Measurements from ENCODE around the gene COA3. TPM values are rescaled to one million over a fixed set of nuclear protein-coding genes. Genes with fewer than 3 reads are reported as not detected.

The COA3 gene
- total RNA-seq, 1 donor from 2014 or later = 51.2 TPM

GRCh38 chr17:42841975-42842685 is 43.6 kb upstream of the COA3 start:
- Mint-ChIP-seq H3K36me3 (ENCODE audit: unreplicated experiment) (peaks cover 42% of the 10 kb centered on the region), H3K4me3 (ENCODE audit: unreplicated experiment) (no peak overlapping the region), H3K4me1 (ENCODE audit: unreplicated experiment) (no peaks in the 10 kb centered on the region), H3K27ac (ENCODE audit: unreplicated experiment) (no peak overlapping the region), H3K9me3 (ENCODE audit: unreplicated experiment) (no peaks in the 10 kb centered on the region), H3K27me3 (ENCODE audit: unreplicated experiment) (no peaks in the 10 kb centered on the region)
- TF ChIP-seq CTCF (IDR thresholded peaks at IDR 0.05) = no peak
- no peak for DNase-seq (ENCODE audit: extremely low spot score, unreplicated experiment)

- Mint-ChIP-seq H3K27ac (ENCODE audit: unreplicated experiment) (no peak overlapping the region), H3K4me1 (ENCODE audit: unreplicated experiment) (peaks cover 20% of the 10 kb centered on the region), H3K4me3 (ENCODE audit: unreplicated experiment) (no peak overlapping the region), H3K36me3 (ENCODE audit: unreplicated experiment) (peaks cover 21% of the 10 kb centered on the region), H3K9me3 (ENCODE audit: unreplicated experiment) (no peaks in the 10 kb centered on the region), H3K27me3 (ENCODE audit: unreplicated experiment) (no peaks in the 10 kb centered on the region)
- no peak for TF ChIP-seq CTCF (IDR thresholded peaks at IDR 0.05)
- DNase-seq (ENCODE audit: extremely low spot score, unreplicated experiment) = no peak
Observed at GRCh38 chr17:42835732-42836131, 37.2 kb upstream of the COA3 start.

- Mint-ChIP-seq H3K4me3 (ENCODE audit: unreplicated experiment) (peak overlapping the region; percentile 93), H3K4me1 (ENCODE audit: unreplicated experiment) (peaks cover 20% of the 10 kb centered on the region), H3K27ac (ENCODE audit: unreplicated experiment) (peak overlapping the region; percentile 97), H3K9me3 (ENCODE audit: unreplicated experiment) (no peaks in the 10 kb centered on the region), H3K27me3 (ENCODE audit: unreplicated experiment) (peaks cover 5% of the 10 kb centered on the region), H3K36me3 (ENCODE audit: unreplicated experiment) (peaks cover 14% of the 10 kb centered on the region)
- no peak for TF ChIP-seq CTCF (IDR thresholded peaks at IDR 0.05)
- no peak for DNase-seq (ENCODE audit: extremely low spot score, unreplicated experiment)
Observed at GRCh38 chr17:42833767-42834422, 35.4 kb upstream of the COA3 start.

- Mint-ChIP-seq H3K27ac (ENCODE audit: unreplicated experiment) (peak within 1 kb of the TSS; percentile 97), H3K4me1 (ENCODE audit: unreplicated experiment) (peaks cover 20% of the 10 kb centered on the region), H3K4me3 (ENCODE audit: unreplicated experiment) (peak within 1 kb of the TSS; percentile 93), H3K27me3 (ENCODE audit: unreplicated experiment) (peaks cover 12% of the 10 kb centered on the region), H3K9me3 (ENCODE audit: unreplicated experiment) (no peaks in the 10 kb centered on the region), H3K36me3 (ENCODE audit: unreplicated experiment) (peaks cover 11% of the 10 kb centered on the region)
- DNase-seq (ENCODE audit: extremely low spot score, unreplicated experiment) = peak; percentile 94
- no peak for TF ChIP-seq CTCF (IDR thresholded peaks at IDR 0.05)
Observed at GRCh38 chr17:42832934-42833766, 34.6 kb upstream of the COA3 start, which contains the start of gene PSME3. Gene PSME3, plus strand, starts transcription at chr17:42833397. Its CDS starts 235 bp downstream, at chr17:42833632.

Measured in osteocyte (in vitro differentiated cells).